Adrenal gland (tissue), 5 donors: ENCODE data around the gene BTN2A1.

Source experiments
- POLR2A ChIP-seq, 2 donors: fragments of 450-650 bp; IDR thresholded peaks; one replicate each; pipeline ENCODE4 v1.6.1; 2017; ENCODE audit warnings: antibody characterized with exemption in 2 of 2, mild to moderate bottlenecking in 2 of 2, moderate library complexity in 1 of 2
- TF ChIP-seq, protein P1 (sequence below), 6 experiments: fragments of 450-650 bp in 4 of 6; fragments of 200-600 bp in 2 of 6; sonication (generic) in 1 of 6; IDR thresholded peaks; 1 replicate in 5 of 6; 2 replicates in 1 of 6; pipeline versions ENCODE4 v1.5.1 to v1.8.0; 2016 to 2021; ENCODE audit warnings: antibody characterized with exemption in 6 of 6, mild to moderate bottlenecking in 2 of 6, moderate library complexity in 1 of 6
- donor health status: DM: no; HTN: no; CAD: no.

DNA sequence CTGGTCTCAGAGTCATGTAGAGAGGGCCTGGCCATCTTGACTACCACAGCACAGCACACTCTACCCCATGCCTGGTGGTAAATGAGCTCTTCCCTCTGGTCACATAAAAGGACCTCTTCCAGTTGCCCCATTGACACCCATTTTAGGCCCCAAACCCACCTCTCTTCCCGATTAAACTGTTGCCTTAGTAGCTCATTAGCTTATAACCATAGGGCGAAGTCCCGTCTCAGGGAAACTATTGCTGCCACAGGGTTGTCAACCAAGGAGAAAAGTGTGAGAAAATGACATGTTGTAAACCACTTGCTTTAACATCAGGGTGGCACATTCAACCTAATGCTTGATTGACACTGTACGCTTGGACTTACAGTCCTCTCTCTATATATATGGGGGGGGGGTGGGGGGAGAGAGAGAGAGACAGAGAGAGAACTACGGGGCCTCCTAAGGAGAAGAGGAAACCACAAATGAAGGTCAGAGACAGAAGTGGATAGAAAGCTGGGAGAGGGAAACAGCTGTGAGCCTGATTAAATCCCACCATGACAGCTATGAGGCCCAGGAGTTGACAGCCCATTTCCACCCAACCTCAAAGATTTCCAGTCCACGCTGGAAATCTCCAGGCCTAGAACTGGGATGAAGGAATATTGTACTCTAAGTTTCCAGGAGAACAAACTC lies 27.5 kb downstream of the BTN2A1 start:
- TF ChIP-seq, protein P1, sequence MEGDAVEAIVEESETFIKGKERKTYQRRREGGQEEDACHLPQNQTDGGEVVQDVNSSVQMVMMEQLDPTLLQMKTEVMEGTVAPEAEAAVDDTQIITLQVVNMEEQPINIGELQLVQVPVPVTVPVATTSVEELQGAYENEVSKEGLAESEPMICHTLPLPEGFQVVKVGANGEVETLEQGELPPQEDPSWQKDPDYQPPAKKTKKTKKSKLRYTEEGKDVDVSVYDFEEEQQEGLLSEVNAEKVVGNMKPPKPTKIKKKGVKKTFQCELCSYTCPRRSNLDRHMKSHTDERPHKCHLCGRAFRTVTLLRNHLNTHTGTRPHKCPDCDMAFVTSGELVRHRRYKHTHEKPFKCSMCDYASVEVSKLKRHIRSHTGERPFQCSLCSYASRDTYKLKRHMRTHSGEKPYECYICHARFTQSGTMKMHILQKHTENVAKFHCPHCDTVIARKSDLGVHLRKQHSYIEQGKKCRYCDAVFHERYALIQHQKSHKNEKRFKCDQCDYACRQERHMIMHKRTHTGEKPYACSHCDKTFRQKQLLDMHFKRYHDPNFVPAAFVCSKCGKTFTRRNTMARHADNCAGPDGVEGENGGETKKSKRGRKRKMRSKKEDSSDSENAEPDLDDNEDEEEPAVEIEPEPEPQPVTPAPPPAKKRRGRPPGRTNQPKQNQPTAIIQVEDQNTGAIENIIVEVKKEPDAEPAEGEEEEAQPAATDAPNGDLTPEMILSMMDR (IDR thresholded peaks at IDR 0.05) = no peak
- TF ChIP-seq POLR2A (IDR thresholded peaks at IDR 0.05) = no peak
